H1 (cell line): ENCODE measurements around the gene TOMM40. TPM values are rescaled to one million over a fixed set of nuclear protein-coding genes. Genes with fewer than 3 reads are reported as not detected.

Experiments used
- CTCF ChIA-PET: fragments of 300-600 bp; sonication (Branson Sonifier 250); formaldehyde crosslinking; loops from one replicate; lab custom pipeline; 2021; ENCODE audit not compliant: partially characterized antibody; lab: Charles Lee
- POLR2A ChIA-PET: fragments of 300-600 bp; sonication (Branson Sonifier 250); formaldehyde crosslinking; loops from one replicate; lab custom pipeline; 2021; ENCODE audit warnings: inconsistent platforms; ENCODE audit not compliant: partially characterized antibody; lab: Charles Lee
- DNase-seq, 2 experiments: peaks; one replicate each; pipeline versions ENCODE4 v3.0.0 to v3.0.0-alpha.2; 2010 to 2022; ENCODE audit warnings: low spot score in 2 of 2, low read depth in 1 of 2, mixed read lengths in 1 of 2
- FAIRE-seq: peaks from 2 replicates; lab custom pipeline; 2011; peaks lifted over from hg19 to GRCh38; lab: Jason Lieb, UNC
- H2AFZ ChIP-seq: 2 replicates; pipeline ENCODE4 v1.8.1; 2012; ENCODE audit warnings: low read length, inconsistent platforms
- H2AK5ac ChIP-seq: 2 replicates; pipeline ENCODE4 v1.6.1; 2013; ENCODE audit warnings: low read depth, low read length
- H2BK120ac ChIP-seq: replicated peaks from 2 replicates; pipeline ENCODE3; 2013; ENCODE audit warnings: low read depth, low read length, inconsistent platforms
- H2BK12ac ChIP-seq: 2 replicates; pipeline ENCODE4 v1.6.1; 2013; ENCODE audit warnings: low read depth, low read length
- H2BK15ac ChIP-seq: 2 replicates; pipeline ENCODE4 v1.6.1; 2013; ENCODE audit warnings: low read length
- H2BK20ac ChIP-seq: 2 replicates; pipeline ENCODE4 v1.6.1; 2013; ENCODE audit warnings: low read length
- H2BK5ac ChIP-seq: 2 replicates; pipeline ENCODE4 v1.6.1; 2013; ENCODE audit warnings: low read depth, low read length
- H3K14ac ChIP-seq: 2 replicates; pipeline ENCODE4 v1.6.1; 2013; ENCODE audit warnings: inconsistent platforms; ENCODE audit not compliant: insufficient read length
- H3K18ac ChIP-seq: 2 replicates; pipeline ENCODE4 v1.6.1; 2013; ENCODE audit warnings: low read length; ENCODE audit errors: extremely low read depth
- H3K23ac ChIP-seq: 2 replicates; pipeline ENCODE4 v1.6.1; 2013; ENCODE audit warnings: inconsistent platforms; ENCODE audit not compliant: insufficient read length
- H3K23me2 ChIP-seq: 2 replicates; pipeline ENCODE4 v1.6.1; 2013; ENCODE audit warnings: low read depth, low read length
- H3K27ac ChIP-seq: 2 replicates; pipeline ENCODE4 v1.6.1; 2011; ENCODE audit warnings: low read depth, low read length, inconsistent platforms
- H3K27me3 ChIP-seq, 4 experiments: replicated peaks in 1 of 4; 1 replicate in 1 of 4; 2 replicates in 3 of 4; pipeline versions ENCODE4 v1.6.1 to v1.8.1; 2011 to 2013; ENCODE audit warnings: low read length in 3 of 4, mild to moderate bottlenecking in 3 of 4, inconsistent platforms in 2 of 4, mixed read lengths in 2 of 4, moderate library complexity in 1 of 4; ENCODE audit not compliant: control insufficient read depth in 3 of 4, insufficient read depth in 3 of 4; ENCODE audit errors: extremely low read depth in 1 of 4
- H3K36me3 ChIP-seq, 4 experiments: 2 replicates each; pipeline versions ENCODE4 v1.6.1 to v1.8.1; 2011 to 2013; ENCODE audit warnings: mild to moderate bottlenecking in 4 of 4, low read length in 3 of 4, moderate library complexity in 2 of 4, control low read depth in 1 of 4, inconsistent platforms in 1 of 4; ENCODE audit not compliant: insufficient read depth in 4 of 4, control insufficient read depth in 2 of 4
- H3K4ac ChIP-seq: replicated peaks from 2 replicates; pipeline ENCODE3; 2013; ENCODE audit warnings: low read length, low read depth, mixed read lengths, inconsistent platforms; ENCODE audit not compliant: insufficient read length
- H3K4me1 ChIP-seq, 4 experiments: replicated peaks in 1 of 4; 1 replicate in 1 of 4; 2 replicates in 3 of 4; pipeline versions ENCODE4 v1.6.1 to v1.8.1; 2011 to 2013; ENCODE audit warnings: low read length in 3 of 4, inconsistent platforms in 2 of 4, mixed read lengths in 1 of 4; ENCODE audit not compliant: insufficient read depth in 4 of 4, control insufficient read depth in 3 of 4
- H3K4me2 ChIP-seq, 2 experiments: 2 replicates each; pipeline versions ENCODE4 v1.6.1 to v1.8.1; 2011 to 2013; ENCODE audit warnings: low read depth in 2 of 2, low read length in 2 of 2, control low read depth in 1 of 2, inconsistent platforms in 1 of 2, mild to moderate bottlenecking in 1 of 2; ENCODE audit not compliant: insufficient read depth in 1 of 2
- H3K4me3 ChIP-seq, 4 experiments: fragments of 200-600, 300-600 bp in 1 of 4; sonication (generic), shearing (Covaris generic), sonication (Bioruptor Twin) in 1 of 4; 2 replicates each; pipeline versions ENCODE4 v1.5.1 to v1.8.1; 2011 to 2016; ENCODE audit warnings: low read length in 4 of 4, low read depth in 3 of 4, control low read depth in 2 of 4, inconsistent platforms in 2 of 4, mild to moderate bottlenecking in 2 of 4, mixed read lengths in 1 of 4, moderate library complexity in 1 of 4; ENCODE audit not compliant: insufficient read depth in 2 of 4; ENCODE audit errors: extremely low read depth in 1 of 4
- H3K56ac ChIP-seq: replicated peaks from 2 replicates; pipeline ENCODE3; 2013; ENCODE audit warnings: low read depth, mild to moderate bottlenecking, mixed read lengths, low read length, inconsistent platforms; ENCODE audit not compliant: insufficient read length
- H3K79me1 ChIP-seq: 2 replicates; pipeline ENCODE4 v1.6.1; 2013; ENCODE audit warnings: low read depth, low read length, control low read depth
- H3K79me2 ChIP-seq, 2 experiments: 2 replicates each; pipeline versions ENCODE4 v1.6.1 to v1.8.1; 2012 to 2013; ENCODE audit warnings: low read length in 2 of 2, mild to moderate bottlenecking in 2 of 2, inconsistent platforms in 1 of 2; ENCODE audit not compliant: insufficient read depth in 2 of 2, control insufficient read depth in 1 of 2
- H3K9ac ChIP-seq, 4 experiments: replicated peaks in 1 of 4; 1 replicate in 1 of 4; 2 replicates in 3 of 4; pipeline versions ENCODE4 v1.6.1 to v1.8.1; 2011 to 2013; ENCODE audit warnings: low read depth in 3 of 4, low read length in 3 of 4, control low read depth in 2 of 4, mild to moderate bottlenecking in 2 of 4, moderate library complexity in 2 of 4, inconsistent platforms in 1 of 4; ENCODE audit errors: extremely low read depth in 1 of 4
- H3K9me3 ChIP-seq, 2 experiments: 2 replicates each; pipeline versions ENCODE4 v1.6.1 to v1.8.1; 2012 to 2013; ENCODE audit warnings: mild to moderate bottlenecking in 2 of 2, moderate library complexity in 2 of 2, control low read depth in 1 of 2, inconsistent platforms in 1 of 2, low read depth in 1 of 2, low read length in 1 of 2, mixed read lengths in 1 of 2; ENCODE audit not compliant: insufficient read depth in 2 of 2
- H4K20me1 ChIP-seq, 2 experiments: replicated peaks in 1 of 2; 2 replicates each; pipeline versions ENCODE3 to v1.8.1; 2011 to 2013; ENCODE audit warnings: inconsistent platforms in 2 of 2, low read length in 2 of 2, mild to moderate bottlenecking in 1 of 2; ENCODE audit not compliant: insufficient read depth in 2 of 2, control insufficient read depth in 1 of 2
- H4K5ac ChIP-seq: 2 replicates; pipeline ENCODE4 v1.6.1; 2013; ENCODE audit warnings: low read length, low read depth, mixed read lengths, inconsistent platforms; ENCODE audit not compliant: insufficient read length
- H4K8ac ChIP-seq: 2 replicates; pipeline ENCODE4 v1.8.0; 2013; ENCODE audit warnings: mild to moderate bottlenecking, moderate library complexity, low read length, inconsistent platforms; ENCODE audit not compliant: insufficient read depth; ENCODE audit errors: extremely low read depth
- H4K91ac ChIP-seq: replicated peaks from 2 replicates; pipeline ENCODE3; 2013; ENCODE audit warnings: low read length, mixed read lengths, inconsistent platforms; ENCODE audit not compliant: insufficient read length
- BCL11A ChIP-seq, 2 experiments: IDR thresholded peaks; one replicate each; pipeline ENCODE4 v1.6.1; 2011; ENCODE audit warnings: low read depth in 2 of 2, low read length in 2 of 2, mild to moderate bottlenecking in 2 of 2
- CBX8 ChIP-seq: fragments of 300-800, 300-1000 bp; sonication (generic); IDR thresholded peaks from 2 replicates; pipeline ENCODE4 v1.7.1; 2016; ENCODE audit warnings: low read depth, low read length, borderline replicate concordance
- CREB1 ChIP-seq: IDR thresholded peaks from 2 replicates; pipeline ENCODE4 v1.6.1; 2012; ENCODE audit warnings: inconsistent platforms
- CTBP2 ChIP-seq: IDR thresholded peaks from 2 replicates; pipeline ENCODE4 v1.7.0; 2011; ENCODE audit warnings: borderline replicate concordance, mild to moderate bottlenecking, moderate library complexity, mixed read lengths, low read length; ENCODE audit not compliant: insufficient read depth, insufficient read length
- HDAC2 ChIP-seq, 2 experiments: fragments of 300-600 bp in 1 of 2; sonication (generic) in 1 of 2; IDR thresholded peaks; 2 replicates each; pipeline ENCODE4 v1.6.1; 2011 to 2012; ENCODE audit warnings: low read depth in 2 of 2, low read length in 2 of 2, mild to moderate bottlenecking in 2 of 2, moderate library complexity in 2 of 2, borderline replicate concordance in 1 of 2, inconsistent platforms in 1 of 2
- POLR2A ChIP-seq, 2 experiments: IDR thresholded peaks; 1 replicate in 1 of 2; 2 replicates in 1 of 2; pipeline ENCODE4 v1.6.1; 2011; ENCODE audit warnings: low read depth in 2 of 2, low read length in 2 of 2, mild to moderate bottlenecking in 2 of 2; ENCODE audit errors: control extremely low read depth in 1 of 2
- RNF2 ChIP-seq: fragments of 200-900, 300-1000 bp; sonication (generic); IDR thresholded peaks from 2 replicates; pipeline ENCODE4 v1.7.1; 2016; ENCODE audit warnings: borderline replicate concordance, low read depth, mild to moderate bottlenecking, antibody characterized with exemption, low read length; ENCODE audit not compliant: poor library complexity, severe bottlenecking; ENCODE audit errors: missing control alignments
- SUZ12 ChIP-seq: fragments of 200-600 bp; sonication (generic); IDR thresholded peaks from 2 replicates; pipeline ENCODE4 v1.6.1; 2012; ENCODE audit warnings: mild to moderate bottlenecking, inconsistent platforms, low read length, moderate library complexity, mixed read lengths
- TCF12 ChIP-seq: IDR thresholded peaks from 2 replicates; pipeline ENCODE4 v1.6.1; 2011; ENCODE audit warnings: low read depth, mild to moderate bottlenecking, low read length
- YY1 ChIP-seq: IDR thresholded peaks from 2 replicates; pipeline ENCODE4 v1.6.1; 2011; ENCODE audit warnings: low read depth, mild to moderate bottlenecking, low read length
- WGBS, 2 experiments: shearing (Covaris generic) in 1 of 2; methylation state at CpG; one replicate each; pipeline versions ENCODE4 v1.1.6 to v1.1.7; 2013 to 2015; ENCODE audit warnings: low lambda C conversion rate in 2 of 2, mixed read lengths in 2 of 2, inconsistent platforms in 1 of 2, low coverage in 1 of 2, missing lambda C conversion rate in 1 of 2; ENCODE audit not compliant: insufficient replicate concordance in 2 of 2, insufficient coverage in 1 of 2, insufficient read length in 1 of 2; ENCODE audit errors: extremely low coverage in 1 of 2, missing lambda C conversion rate in 1 of 2; 5-methylcytosine and 5-hydroxymethylcytosine counted together
- polyA plus RNA-seq, 7 experiments: library from polyadenylated mRNA; depleted of rRNA in 3 of 7; stranded (reverse) in 5 of 7; unstranded in 2 of 7; fragments of >200 nt in 5 of 7; fragments of 200-250 nt in 2 of 7; gene quantifications; 1 replicate in 5 of 7; 2 replicates in 1 of 7; 4 replicates in 1 of 7; pipeline versions ENCODE4 v1.2.1 to v1.2.3, GENCODE V29; 2011 to 2013; ENCODE audit warnings: missing spikeins in 2 of 7, mixed read lengths in 2 of 7
- total RNA-seq: library from RNA; stranded (reverse); fragmentation: NEBNext Ultra II Directional; extraction: Animal tissue kit (Norgen Biotek cat#: 25700); gene quantifications from 2 replicates; pipeline ENCODE4 v1.2.1, GENCODE V29; 2021
- TF ChIP-seq, protein P1 (sequence below): IDR thresholded peaks from 2 replicates; pipeline ENCODE4 v1.6.1; 2012; ENCODE audit warnings: inconsistent platforms

Gene TOMM40
- total and polyA plus RNA-seq, 2 of the 8 experiments (the other 6 are each of a cell fraction or from before 2014, with no cell fraction given) = 154 to 179 TPM

- no peak for DNase-seq
Observed at GRCh38 chr19:44857837-44858236, 33.2 kb upstream of the TOMM40 start.

More at GRCh38 chr19:44857837-44858236, 33.2 kb upstream of the TOMM40 start:
- peaks cover 9 to 69% of the 10 kb centered on the region in 2 experiments; a peak in 3 of 4 replicates for H3K79me2 ChIP-seq
- H3K79me1 ChIP-seq = peaks cover 3% of the 10 kb centered on the region
- H4K8ac ChIP-seq = no peak overlapping the region
- no peak overlapping the region for H2BK120ac ChIP-seq
- ChIA-PET POLR2A (interaction anchor here (0.8 to 2.6 kb wide), 4 partner anchors 9 to 39 kb away, joined by 3 to 15 read pairs (median 6); no protein-coding TSS in a partner anchor), CTCF (interaction anchor here (0.5 to 1.3 kb wide), 2 partner anchors 40 to 89 kb away, joined by 3 read pairs; no protein-coding TSS in a partner anchor)
- H4K20me1 ChIP-seq = peaks cover 13 to 29% of the 10 kb centered on the region in 2 experiments
- no peak overlapping the region for H4K91ac ChIP-seq
- no peak overlapping the region for H3K4ac ChIP-seq
- H4K5ac ChIP-seq = no peak overlapping the region
- no peak overlapping the region for H3K56ac ChIP-seq
- FAIRE-seq = no peak
- WGBS, 2 experiments = 98% methylated on average over 4 of the region's 4 CpGs; no CpG with 5 or more reads in 1 of the 2 experiments
- no peaks in the 10 kb centered on the region for H3K27me3 ChIP-seq
- H3K9me3 ChIP-seq = no peaks in the 10 kb centered on the region
- H3K4me1 ChIP-seq = 0 out of 7 replicates have a peak, but pooled peaks cover 0 to 2% (median 0%) of the 10 kb centered on the region in 4 experiments
- no peak overlapping the region for H3K14ac ChIP-seq
- TF ChIP-seq HDAC2 (IDR thresholded peaks at IDR 0.05; ENCODE audit: borderline replicate concordance in 1 of 2, low read depth in 2 of 2, low read length in 2 of 2) (no peak), RNF2 (no peak), YY1 (no peak), CBX8 (no peak), SUZ12 (no peak), CREB1 (no peak), BCL11A (IDR thresholded peaks at IDR 0.05; ENCODE audit: low read depth in 2 of 2, low read length in 2 of 2) (no peak), POLR2A (IDR thresholded peaks at IDR 0.05; ENCODE audit: control extremely low read depth in 1 of 2, low read depth in 2 of 2, low read length in 2 of 2) (no peak), CTBP2 (no peak), TCF12 (no peak)
- TF ChIP-seq, protein P1, sequence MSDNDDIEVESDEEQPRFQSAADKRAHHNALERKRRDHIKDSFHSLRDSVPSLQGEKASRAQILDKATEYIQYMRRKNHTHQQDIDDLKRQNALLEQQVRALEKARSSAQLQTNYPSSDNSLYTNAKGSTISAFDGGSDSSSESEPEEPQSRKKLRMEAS = no peak
- H3K18ac ChIP-seq = no peak overlapping the region
- no peak overlapping the region for H3K9ac ChIP-seq
- no peak overlapping the region for H2AFZ ChIP-seq
- peaks cover 4 to 26% (median 8%) of the 10 kb centered on the region in 4 experiments; a peak in 5 of 8 replicates for H3K36me3 ChIP-seq
- H3K27ac ChIP-seq = no peak overlapping the region
- H3K4me3 ChIP-seq = no peak overlapping the region
- H3K23ac ChIP-seq = no peak overlapping the region
- no peak overlapping the region for H2BK15ac ChIP-seq
- no peaks in the 10 kb centered on the region for H3K23me2 ChIP-seq
- H2AK5ac ChIP-seq = no peak overlapping the region
- no peak overlapping the region for H3K4me2 ChIP-seq
- no peak overlapping the region for H2BK12ac ChIP-seq
- no peak overlapping the region for H2BK20ac ChIP-seq
- no peak overlapping the region for H2BK5ac ChIP-seq
